Middle frontal gyrus (tissue), 1 donor: ENCODE data around the gene ATF5.

Experiments used
- DNase-seq: peaks from one replicate; pipeline ENCODE4 v3.0.0-alpha.2; 2015; ENCODE audit warnings: low spot score; ENCODE audit errors: extremely low spot score

ATF5 gene

GRCh38 chr19:49929121-49929610 is at the start of gene ATF5, which contains the start of gene NUP62:
TSS of gene ATF5 (plus strand) at chr19:49929205. CDS start at chr19:49930851, 1,646 bp downstream.
TSS of gene NUP62 (minus strand) at chr19:49929504. CDS start at chr19:49909807, 19,697 bp downstream.
- peak; percentile 70 for DNase-seq

DNA sequence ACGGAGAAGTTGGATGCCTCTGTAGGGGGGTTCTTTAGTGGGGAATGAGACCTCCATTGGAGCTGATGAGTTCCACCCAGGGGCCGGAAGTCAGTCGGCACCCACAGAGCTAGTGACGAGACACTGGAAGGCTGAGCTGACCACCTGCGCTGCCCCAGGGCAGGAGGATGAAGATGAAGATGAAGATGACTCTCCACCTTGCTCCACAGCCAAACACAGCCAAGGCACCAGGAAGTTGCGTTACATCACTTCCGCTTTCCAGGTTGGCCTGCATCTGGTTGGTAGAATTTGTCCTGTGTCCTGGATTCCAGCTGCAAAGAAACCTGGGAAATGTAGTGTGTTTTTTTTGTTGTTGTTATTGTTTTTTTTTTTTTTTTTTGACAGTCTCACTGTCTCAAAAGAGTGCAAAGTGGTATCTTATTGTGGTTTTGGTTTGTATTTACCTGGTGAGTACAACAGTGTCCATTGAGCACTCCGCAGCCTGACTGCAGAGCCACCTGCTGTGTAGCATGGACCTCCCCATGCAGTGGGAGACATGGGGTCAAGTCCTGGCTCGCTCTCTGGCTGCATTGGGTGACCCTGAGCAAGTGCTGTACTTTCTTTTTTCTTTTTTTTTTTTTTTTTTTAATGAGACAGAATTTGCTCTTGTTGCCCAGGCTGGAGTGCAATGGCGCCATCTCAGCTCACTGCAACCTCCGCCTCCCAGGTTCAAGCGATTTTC is 49.6 kb upstream of the ATF5 start:
- no peak for DNase-seq

GRCh38 chr19:49880162-49880869 is 48.7 kb upstream of the ATF5 start:
- DNase-seq, result no peak

DNA sequence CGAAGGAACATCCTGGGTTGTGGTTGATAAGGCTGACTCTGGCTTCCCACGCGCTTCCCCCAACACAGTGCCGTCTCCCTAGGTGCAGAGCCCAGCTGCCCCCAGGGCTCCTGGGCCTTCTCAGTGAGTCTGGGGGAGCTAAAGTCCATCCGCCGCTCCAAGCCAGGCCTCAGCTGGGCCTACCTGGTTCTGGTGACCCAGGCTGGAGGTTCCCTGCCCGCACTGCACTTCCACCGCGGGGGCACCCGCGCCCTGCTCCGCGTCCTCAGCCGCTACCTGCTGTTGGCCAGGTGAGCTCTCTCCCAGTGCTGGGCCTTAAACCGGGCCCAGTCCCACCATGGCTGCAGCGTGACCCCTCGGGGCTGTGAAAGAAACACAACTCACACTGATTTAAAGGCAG is 47.8 kb upstream of the ATF5 start:
- no peak for DNase-seq

DNA sequence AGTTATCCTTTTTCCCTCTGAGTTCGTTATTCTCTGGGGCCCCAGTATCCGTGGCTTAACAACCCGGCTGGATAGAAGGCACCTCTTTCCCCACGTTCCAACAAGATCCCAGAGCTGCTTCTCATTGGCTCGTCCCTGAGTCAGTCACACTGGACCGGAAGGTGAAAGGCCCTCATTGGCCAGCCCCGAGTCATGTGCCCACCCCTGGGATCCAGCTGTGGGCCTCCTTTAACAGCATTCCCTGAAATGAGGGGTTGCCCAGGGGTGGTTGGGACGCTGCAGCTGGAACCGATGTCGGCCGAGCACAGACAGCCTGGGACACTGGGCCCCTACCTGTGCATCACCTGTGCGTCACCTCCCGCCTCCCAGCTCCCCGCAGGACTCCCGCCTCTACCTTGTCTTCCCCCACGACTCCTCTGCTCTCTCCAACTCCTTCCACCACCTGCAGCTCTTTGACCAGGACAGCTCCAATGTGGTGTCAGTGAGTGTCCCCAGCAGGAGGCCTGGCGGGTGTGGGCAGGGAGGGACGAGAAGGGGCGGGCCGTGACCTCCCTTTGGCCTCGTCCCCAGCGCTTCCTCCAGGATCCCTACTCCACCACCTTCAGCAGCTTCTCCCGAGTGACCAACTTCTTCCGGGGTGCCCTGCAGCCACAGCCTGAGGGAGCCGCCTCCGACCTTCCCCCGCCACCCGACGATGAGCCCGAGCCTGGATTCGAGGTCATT is 47.2 kb upstream of the ATF5 start:
- no peak for DNase-seq

GRCh38 chr19:49882643-49883042 is 46.4 kb upstream of the ATF5 start:
- DNase-seq, result no peak

DNA sequence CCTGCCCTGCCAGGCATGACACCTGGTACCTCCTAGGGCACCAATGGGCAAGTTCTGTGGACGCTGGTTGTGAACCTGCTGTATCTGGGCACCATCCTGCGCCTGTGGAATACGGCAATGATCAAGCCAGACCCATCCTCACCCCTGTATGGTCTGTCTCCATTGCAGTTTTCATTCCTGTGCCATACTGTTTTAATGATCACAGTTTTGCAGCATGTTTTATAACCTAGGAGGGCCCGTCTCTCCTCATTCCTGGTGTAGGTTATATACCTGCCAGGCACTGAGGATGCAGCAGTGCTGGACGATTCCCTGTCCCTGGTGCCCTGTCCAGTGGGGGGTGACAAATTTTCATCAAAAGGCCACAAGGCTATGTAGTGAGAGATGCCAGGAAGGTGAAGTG is 45.9 kb upstream of the ATF5 start:
- DNase-seq, result no peak

GRCh38 chr19:49884109-49884508 is 44.9 kb upstream of the ATF5 start:
- DNase-seq, result no peak

- DNase-seq, result no peak
Observed at GRCh38 chr19:49884760-49885159, 44.2 kb upstream of the ATF5 start.

GRCh38 chr19:49887037-49887664 is 41.9 kb upstream of the ATF5 start:
- DNase-seq, result no peak

- no peak for DNase-seq
Observed at GRCh38 chr19:49887665-49888509, 41.1 kb upstream of the ATF5 start.

DNA sequence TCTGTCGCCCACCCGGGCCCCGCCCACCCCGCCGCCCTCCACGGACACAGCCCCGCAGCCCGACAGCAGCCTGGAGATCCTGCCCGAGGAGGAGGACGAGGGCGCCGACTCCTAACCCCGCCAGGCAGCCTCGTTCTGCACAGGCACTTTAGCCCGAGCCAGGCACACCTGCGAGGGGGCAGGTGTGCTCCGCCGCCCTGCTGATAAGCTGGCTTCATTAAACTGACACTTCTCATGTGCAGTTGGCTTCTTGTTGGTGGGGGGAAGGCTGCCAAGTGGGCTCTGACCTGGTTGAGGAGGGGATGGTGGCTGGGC is 40.5 kb upstream of the ATF5 start:
- no peak for DNase-seq

GRCh38 chr19:49889038-49889686 is 39.8 kb upstream of the ATF5 start:
- DNase-seq, result no peak

DNA sequence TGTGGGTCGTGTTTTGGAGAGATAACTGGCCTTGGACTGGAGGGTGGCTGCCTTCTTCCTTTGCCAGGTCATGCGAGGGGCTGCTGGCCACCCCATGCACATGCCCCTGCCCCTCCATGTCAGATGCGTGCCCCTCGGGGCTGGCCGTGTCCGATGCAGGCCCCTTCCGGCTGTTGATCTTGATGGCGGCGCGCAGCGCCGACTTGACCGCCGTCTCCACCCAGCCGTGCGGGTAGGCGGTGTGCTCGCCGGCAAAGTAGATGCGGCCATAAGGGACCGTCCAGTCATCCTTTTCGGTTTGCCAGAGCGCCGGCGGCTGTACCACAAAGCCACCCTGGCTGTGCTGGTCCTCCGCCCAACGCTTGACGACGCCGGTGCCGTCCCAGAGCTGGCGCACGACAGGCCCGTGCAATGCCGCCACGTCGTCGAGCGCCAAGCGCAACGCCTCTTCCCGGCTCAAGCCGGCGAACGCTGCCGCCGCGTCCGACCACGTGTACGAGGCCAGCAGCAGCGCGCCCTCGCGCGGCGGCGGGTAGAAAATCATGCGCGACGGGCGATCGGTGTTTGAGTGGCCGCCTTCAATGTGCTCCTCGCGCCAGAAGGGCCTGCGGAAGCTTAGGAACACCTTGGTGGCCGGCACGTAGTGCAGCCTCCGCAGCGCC is 39.2 kb upstream of the ATF5 start:
- DNase-seq, result no peak

DNA sequence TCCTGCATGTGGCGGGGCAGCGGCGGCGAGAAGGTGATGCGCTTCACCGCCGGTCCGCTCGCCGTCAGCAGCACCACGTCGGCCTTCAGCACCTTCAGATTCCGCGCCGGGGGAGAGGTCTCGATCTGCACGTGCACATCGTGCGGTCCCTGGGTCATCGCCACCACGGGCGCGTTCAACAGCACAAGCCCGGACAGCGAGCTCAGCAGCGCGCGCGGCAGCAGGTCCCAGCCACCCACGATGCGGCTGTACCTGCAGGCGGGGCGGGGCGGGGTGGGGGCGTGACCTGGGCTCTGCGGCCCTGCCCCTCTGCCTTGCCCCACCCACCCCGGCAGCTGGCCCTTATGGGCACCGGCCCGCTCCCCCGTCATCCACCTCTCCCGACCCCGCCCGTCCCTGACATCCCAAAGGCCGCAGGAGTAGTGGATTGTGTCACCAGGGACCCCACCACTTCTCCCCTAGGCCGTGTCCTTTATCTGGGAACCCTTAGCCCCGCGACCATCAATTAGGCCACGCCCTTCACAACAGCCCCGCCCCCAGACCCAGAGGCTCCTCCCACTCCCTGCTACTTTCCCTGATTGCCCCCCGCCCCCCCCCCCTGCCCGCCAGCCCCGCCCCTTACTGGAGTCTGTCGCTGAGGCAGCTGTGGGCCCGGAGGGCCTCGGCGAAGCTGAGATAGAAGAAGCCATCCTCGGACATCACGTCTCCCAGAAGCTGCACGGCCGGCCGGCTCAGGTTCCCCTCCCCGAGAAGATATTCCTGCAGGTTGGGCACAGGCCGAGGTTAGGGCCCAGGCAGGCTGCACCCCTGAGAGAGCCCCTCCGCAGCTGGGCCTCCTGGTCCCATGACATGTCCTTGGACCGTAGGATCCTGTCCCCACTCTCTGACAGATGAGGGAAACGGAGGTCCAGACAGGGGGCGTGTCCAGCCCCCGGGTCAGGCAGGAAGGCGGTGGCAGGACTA is 38.4 kb upstream of the ATF5 start:
- no peak for DNase-seq

DNA sequence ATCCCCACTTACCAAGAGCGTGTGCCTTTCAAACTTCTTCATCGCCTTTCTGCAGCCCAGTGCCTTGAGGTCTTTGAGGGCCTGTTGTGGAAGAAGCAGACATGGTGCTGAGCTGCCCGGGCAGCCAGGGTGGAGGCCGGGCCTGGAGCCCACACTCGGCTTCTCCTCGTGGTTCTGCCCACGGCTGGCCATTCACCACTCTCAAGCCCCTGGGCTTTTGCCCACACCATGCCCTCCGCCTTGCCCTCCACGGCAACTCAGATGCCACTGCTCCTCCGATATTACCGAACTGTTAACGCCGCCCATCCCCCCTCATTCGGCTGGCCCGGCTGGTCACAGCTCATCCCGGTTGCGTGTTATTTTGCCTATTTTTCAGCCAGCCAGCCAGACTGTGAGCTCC is 37.6 kb upstream of the ATF5 start:
- no peak for DNase-seq

DNA sequence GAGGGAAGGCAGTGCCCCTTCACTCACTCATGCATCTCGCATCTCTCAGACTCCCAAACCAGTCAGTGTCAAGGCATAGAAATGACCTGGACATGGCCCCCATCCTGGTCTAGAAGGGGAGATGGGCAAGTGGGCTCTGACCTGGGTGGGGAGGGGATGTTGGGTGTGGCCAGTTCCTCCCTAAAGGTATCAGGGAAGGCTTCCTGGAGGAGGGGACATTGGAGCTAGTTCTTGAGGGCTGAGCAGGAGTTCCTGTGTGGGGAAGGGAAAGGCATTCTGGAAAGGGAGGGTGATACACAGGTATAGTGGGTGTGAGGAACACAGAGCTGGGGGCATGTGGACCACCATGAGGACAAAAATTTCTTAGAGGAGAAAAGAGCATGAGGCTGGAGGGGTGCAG is 36.3 kb upstream of the ATF5 start:
- DNase-seq, result no peak

GRCh38 chr19:49894011-49894664 is 34.9 kb upstream of the ATF5 start:
- DNase-seq, result no peak
